Myocyte (in vitro differentiated cells): ENCODE results near the gene C11orf24. TPM values are rescaled to one million over a fixed set of nuclear protein-coding genes. Genes with fewer than 3 reads are reported as not detected.
A peak's percentile ranks its signal among the peaks of the same experiment; 100 is the strongest.
"Not testable (repeated sequence)": the region's sequence is repeated elsewhere in the genome, so short reads cannot be mapped to it uniquely, and the experiment has no call there.

Experiments
- DNase-seq: peaks from one replicate; pipeline ENCODE4 v3.0.0-alpha.2; 2012; ENCODE audit warnings: low read depth
- total RNA-seq: library from RNA; depleted of rRNA; stranded (reverse); fragments of >200 nt; gene quantifications from 2 replicates; pipeline ENCODE4 v1.2.3, GENCODE V29; 2014

C11orf24 gene
- total RNA-seq, 1 donor from 2014 or later, result 78.5 TPM

- not testable (repeated sequence) for DNase-seq
Measured at GRCh38 chr11:68299517-68299879, 27.7 kb upstream of the C11orf24 start.

DNA sequence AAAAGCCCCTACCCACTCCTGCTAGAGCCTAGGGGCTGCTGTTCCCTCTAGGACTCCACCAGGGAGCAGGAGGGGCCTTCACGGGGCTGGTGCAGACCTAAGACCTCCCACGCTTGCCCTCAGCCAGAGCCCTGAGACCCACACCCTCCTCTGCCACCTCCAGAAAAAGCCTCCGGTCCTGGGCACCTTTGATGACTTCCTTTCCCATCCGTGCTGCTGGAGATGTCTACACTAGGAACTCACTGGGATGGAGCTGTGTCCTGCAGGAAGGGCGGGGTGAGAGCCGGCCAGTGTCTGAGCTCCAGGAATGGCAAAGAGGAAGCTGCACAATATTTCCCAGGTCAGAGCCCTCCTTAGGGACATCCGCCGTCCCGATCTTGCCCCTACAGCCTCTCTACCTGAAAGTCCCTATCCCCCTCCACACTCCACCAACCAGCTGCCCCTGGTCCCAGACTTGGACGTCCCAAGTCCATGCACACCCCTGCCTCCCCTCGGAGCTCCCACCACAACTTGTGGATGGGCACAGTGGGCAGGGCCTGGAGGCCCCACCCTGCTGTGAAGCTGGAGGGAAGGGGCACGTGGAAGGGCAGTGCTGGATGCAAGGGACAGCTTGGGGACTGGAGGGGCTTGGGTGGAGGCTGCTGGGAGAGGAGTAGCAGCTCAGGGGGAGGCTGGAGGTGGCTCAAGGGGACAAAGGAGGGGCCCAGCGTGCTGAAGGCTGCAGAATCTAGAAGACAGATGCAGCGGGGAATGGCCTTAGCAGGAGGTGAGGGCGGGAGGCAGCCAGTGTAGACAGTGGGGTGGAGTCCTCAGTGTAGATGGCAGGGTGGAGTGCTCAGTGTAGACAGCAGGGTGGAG, 27.1 kb upstream of the C11orf24 start:
- DNase-seq, result no peak

- peak; percentile 81 for DNase-seq
Measured at GRCh38 chr11:68297812-68298658, 26.3 kb upstream of the C11orf24 start.

DNA sequence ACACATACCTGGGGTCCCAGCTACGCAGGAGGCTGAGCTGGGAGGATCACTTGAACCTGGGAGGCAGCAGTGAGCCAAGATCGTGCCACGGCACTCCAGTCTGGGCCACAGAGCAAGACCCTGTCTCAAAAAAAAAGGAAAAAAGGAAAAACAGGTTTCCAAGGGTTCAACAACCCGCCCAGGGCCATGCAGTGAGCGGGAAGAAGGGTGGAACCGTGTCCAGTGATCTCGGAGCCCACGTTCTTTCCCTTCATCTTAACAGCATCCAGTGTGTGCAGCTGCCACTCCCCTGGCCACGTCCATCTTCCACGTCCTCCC, 25.7 kb upstream of the C11orf24 start:
- DNase-seq, result no peak

DNA sequence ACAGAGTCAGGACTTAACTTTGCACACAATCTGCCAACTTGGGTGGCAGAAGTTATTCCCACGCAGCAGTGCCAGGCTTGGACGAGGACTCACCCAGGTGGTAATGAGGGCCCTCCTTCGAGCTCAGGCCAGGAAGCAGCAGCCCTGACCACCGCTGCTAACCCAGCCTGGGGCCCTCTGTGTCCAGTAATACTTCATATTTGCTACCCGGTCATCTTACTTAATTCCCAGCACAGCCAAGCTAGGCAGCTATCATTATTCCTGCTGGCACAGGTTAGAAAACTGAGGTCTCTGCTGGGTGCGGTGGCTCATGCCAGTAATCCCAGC, 25.2 kb upstream of the C11orf24 start:
- no peak for DNase-seq

GRCh38 chr11:68296344-68297051, 24.7 kb upstream of the C11orf24 start:
- DNase-seq, result no peak

GRCh38 chr11:68295940-68296339, 24.2 kb upstream of the C11orf24 start:
- no peak for DNase-seq

DNA sequence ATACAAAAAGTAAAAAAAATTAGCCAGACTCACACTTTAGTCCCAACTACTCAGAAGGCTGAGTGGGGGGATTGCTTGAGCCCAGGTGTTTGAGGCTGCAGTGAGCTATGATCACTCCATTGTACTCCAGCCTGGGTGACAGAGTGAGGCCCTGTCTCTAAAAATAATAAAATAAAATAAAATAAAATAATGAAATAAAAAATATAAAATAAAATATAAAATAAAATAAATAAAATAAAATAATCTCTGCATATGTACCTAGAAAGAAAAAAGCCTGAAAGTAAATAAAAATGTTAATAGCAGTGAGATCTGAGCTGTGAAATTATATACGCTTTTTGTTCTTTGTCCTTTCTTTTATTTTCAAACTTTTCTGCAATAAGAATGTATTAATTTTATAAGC, 23.5 kb upstream of the C11orf24 start:
- no peak for DNase-seq

GRCh38 chr11:68293708-68294107, 21.9 kb upstream of the C11orf24 start:
- no peak for DNase-seq

DNA sequence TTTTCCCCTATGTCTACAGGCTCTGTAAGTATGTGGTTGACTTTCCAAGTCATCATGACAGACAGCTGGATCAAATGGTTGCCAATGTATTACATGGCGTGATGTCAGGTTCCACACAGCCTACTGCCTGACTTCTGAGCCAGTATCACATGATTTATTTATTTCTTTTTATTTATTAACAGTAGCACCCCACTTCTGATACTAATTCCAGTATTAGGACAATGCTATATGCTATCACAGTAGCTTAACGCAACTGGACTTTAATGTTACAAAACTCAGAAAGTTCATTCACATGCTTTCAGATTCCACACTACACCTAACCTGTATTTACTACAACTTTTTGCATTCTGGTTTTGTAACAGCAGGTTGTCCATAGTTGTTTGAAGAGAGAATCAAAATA, 17.7 kb upstream of the C11orf24 start:
- DNase-seq, result no peak

- DNase-seq, result no peak
Measured at GRCh38 chr11:68287419-68287818, 15.6 kb upstream of the C11orf24 start.

DNA sequence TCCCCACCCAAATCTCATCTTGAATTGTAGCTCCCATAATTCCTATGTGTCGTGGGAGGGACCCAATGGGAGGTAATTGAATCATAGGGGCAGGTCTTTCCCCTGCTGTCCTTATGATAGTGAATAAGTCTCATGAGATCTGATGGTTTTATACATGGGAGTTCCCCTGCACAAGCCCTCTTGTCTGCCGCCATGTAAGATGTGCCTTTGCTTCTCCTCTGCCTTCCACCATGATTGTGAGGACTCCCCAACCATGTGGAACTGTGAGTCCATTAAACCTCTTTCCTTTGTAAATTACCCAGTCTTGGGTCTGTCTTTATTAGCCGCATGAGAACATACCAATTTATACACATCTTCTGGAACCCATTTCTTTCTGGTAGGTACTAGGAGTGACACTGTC, 12.8 kb upstream of the C11orf24 start:
- not testable (repeated sequence) for DNase-seq

DNA sequence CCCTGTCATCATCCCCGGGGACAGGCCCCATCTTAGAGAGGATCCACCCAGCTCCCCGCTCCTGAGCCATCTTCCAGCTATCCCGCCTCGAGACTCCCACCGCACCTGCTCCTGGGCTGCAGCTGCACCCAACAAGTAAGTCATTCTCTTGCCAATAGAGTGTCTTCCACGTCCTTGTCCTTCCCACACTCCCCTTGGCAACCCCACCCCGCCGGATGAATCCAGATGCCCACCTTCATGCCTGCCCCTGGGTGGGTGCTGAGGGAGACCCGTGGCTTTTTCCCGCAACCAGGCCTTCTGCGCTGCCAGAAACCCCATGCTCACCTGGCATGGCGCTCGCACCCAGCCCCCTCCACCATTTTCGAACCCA, 11.1 kb upstream of the C11orf24 start:
- DNase-seq, result no peak

DNA sequence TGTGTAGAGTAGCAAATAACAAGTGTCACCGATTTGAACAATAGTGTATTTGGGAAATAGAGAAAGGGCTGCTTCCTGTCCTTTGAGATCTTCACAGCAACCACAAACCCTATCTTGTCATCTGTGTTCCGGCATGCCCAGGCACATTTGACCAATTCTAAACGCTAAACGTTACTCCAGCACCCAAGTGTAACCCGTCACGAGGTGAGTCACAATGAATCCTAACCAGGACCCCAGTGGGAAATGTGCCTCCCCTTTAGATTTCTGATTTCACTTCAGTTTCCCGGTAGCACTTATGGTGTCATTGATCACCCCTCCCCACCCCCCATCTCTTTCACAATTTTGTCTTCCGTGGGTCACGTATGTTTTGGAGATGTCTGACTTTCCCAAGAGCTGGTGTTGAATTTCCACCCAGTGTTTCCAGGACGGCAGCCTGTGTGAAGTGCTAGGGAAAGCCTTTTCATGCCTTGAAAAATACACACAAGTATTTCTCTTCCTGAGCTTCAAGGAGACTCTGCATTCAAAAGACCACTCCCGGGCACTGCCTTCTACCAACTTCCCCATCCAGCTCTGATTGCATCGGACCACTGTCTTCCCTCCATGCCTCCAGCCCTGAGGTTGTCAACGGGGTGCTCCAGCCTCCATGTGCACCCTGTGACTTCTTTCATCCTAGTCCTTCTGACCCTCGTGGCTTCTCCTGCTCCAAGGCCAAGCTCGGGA, 10.5 kb upstream of the C11orf24 start:
- no peak for DNase-seq

DNA sequence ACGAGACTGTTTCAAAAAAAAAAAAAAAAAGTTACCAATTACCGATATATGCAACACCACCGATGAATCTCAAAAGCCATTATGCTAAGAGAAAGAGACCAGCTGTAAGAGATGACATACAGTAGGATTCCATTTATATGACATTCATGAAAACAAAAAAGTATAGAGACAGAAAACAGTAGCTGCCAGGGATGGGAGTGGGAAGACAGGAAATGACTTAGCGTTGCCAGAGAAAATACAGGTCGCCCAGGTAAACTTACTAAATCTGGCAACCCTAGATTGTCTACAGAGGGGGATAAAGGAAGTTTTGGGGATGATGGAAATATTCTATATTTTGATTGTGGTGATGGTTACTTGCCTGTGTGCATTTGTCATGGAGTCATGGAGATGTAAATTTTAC, 7.9 kb upstream of the C11orf24 start:
- DNase-seq, result no peak

- DNase-seq, result no peak
Measured at GRCh38 chr11:68276861-68277260, 5.1 kb upstream of the C11orf24 start.

DNA sequence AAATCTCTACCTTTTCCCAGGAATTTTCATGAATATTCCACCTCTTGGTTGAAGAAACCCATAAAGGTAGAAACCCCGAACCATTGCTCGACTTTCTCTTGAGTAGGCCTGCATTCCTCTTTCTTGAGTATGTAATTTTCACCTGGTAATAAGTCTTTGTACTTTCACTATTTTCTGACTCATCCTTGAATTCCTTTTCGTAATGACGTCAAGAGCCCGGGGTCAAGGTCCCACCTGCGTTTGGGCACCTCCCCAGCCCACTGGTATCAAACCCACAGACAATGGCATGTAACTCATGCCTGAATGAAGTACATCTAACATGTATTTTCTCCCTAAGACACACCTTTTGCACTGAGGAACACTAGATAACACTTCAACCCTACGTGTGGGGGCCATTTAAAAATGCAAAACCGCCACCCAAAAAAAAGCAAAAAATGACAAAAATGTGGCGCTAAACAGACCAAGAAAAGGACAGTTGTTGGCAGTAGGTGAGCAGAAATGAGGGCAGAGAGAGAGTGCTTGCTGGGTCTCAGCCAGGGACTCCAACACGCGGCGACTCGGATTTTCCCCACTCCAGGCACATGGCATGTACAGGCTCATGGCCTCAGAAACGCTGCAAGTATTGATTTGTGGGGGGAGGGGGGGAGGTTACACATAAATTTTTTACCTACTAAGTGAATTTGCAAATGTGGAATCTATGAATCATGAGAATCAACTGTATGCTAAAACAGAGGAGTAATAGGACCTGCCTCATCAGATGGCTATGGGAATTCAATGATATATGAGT, 4.1 kb upstream of the C11orf24 start:
- DNase-seq, result no peak

DNA sequence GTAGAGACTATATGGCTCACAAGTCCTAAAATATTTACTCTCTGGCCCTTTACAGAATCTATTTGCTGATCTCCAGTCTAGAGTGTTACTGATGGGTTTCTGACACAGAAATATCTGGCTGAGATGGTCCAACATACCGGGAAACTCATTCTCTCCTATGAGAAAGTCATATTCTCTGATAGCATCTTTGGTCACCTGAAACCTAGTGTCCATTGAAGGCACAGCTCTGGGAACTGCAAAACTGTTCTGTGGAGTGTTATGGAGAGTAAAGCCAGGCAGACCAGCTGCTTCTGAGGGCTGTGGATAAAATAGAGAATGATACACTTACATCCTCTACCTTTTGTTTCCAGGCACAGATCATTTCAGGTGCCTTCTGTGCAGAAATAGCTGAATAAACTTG, 2.5 kb upstream of the C11orf24 start:
- no peak for DNase-seq

DNA sequence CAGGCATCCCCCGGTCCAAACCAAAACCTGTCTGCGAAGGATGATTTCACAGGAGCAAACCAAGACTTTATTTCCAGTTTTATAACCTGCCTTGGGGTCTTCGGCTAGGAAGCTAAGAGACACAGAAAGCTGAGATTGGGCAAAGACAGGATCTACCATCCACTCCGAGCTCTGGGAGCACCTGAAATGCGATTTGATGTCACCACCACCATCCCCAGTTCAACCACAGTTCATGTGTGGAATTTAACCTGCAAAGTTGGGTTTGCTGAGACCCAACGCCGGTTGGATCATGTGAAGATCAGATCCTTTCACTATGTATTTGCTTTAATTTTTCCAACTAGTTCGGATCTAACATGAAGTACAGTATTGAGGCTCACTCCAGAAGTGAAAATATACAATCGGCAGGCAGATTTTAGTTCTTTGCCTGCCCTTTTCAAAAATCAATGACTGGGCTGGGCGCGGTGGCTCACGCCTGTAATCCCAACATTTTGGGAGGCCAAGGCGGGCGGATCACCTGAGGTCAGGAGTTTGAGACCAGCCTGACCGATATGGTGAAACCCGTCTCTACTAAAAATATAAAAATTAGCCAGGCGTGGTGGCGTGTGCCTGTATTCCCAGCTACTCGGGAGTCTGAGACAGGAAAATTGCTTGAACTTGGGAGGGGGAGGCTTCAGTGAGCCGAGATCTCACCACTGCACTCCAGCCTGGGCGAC, 1.4 kb upstream of the C11orf24 start:
- DNase-seq, result no peak
